ENCODE results near the gene CRIP2. TPM values are rescaled to one million over a fixed set of nuclear protein-coding genes. Genes with fewer than 3 reads are reported as not detected.

Gene CRIP2
- total RNA-seq, 4 donors from 2014 or later: 63.4 to 177 (median 122) TPM

- TF ChIP-seq, protein P1, sequence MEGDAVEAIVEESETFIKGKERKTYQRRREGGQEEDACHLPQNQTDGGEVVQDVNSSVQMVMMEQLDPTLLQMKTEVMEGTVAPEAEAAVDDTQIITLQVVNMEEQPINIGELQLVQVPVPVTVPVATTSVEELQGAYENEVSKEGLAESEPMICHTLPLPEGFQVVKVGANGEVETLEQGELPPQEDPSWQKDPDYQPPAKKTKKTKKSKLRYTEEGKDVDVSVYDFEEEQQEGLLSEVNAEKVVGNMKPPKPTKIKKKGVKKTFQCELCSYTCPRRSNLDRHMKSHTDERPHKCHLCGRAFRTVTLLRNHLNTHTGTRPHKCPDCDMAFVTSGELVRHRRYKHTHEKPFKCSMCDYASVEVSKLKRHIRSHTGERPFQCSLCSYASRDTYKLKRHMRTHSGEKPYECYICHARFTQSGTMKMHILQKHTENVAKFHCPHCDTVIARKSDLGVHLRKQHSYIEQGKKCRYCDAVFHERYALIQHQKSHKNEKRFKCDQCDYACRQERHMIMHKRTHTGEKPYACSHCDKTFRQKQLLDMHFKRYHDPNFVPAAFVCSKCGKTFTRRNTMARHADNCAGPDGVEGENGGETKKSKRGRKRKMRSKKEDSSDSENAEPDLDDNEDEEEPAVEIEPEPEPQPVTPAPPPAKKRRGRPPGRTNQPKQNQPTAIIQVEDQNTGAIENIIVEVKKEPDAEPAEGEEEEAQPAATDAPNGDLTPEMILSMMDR (IDR thresholded peaks at IDR 0.05): no peak
Measured at GRCh38 chr14:105460616-105461015, 14.0 kb upstream of the CRIP2 start.

GRCh38 chr14:105461903-105462302 is 12.7 kb upstream of the CRIP2 start:
- TF ChIP-seq, protein P1 (IDR thresholded peaks at IDR 0.05): no peak
- ATAC-seq (ENCODE audit: low FRiP score) (no peak), DNase-seq (ENCODE audit: low spot score) (no peak)

More at GRCh38 chr14:105460616-105461015, 14.0 kb upstream of the CRIP2 start:
- ATAC-seq (ENCODE audit: low FRiP score) (no peak), DNase-seq (ENCODE audit: low spot score) (no peak)

DNA sequence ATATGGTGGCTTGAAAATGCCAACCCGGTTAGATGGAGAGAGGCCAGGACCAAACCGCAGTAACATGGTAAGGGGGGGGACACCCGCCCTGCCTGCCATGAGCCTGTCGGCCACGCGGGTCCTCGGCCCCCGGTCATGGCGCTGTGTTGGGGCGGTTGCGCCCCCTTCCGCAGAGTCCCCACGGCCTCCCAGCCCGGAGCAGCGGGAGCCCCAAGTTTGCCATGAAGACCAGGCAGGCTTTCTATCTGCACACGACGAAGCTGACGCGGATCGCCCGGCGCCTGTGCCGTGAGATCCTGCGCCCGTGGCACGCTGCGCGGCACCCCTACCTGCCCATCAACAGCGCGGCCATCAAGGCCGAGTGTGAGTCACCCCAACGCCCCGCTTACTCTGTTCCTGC is 10.1 kb upstream of the CRIP2 start:
- DNase-seq (ENCODE audit: low spot score) (no peak), ATAC-seq (ENCODE audit: low FRiP score) (no peak)
- TF ChIP-seq, protein P1 (IDR thresholded peaks at IDR 0.05): no peak

DNA sequence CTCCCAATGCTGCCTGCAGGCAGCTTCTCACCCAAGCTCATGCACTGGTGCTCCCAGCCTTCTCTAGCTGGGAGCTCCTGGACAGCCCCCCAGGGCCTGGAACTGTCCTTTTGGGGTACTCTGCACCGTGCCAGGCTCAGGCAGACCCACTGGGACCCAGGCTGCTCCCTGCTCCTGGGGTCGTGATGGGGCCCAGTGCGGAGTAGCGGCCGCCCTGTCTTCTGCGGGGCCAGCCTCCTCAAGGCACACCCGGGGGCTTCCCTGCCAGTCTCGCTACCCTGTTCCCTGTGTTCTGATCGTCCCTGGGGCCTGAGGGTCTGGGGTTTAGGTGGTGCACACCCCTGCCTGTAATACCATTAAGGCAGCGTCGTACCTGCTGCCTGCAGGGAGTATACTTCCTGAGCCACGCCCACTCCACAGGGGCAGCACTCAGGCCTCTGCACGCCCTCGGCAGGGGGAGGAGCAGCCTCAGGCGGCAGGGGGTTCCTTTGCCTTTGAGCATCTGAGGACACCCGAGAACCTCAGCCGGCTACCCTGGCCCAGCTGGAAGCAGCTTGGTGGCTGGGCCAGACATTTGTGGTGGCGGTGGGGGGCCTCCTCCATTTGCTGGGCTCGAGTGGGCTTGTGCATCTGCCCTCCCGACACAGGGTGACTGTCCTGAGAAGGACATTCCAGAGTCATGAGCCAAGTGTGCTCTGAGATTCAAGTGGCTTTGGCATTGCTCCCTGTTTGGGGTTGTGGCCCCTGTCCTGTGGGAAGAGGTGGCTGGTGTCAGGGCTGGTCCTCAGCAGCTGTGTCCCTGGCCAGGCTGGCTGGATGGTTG is 9.2 kb upstream of the CRIP2 start:
- no peak for DNase-seq (ENCODE audit: low spot score)
- ATAC-seq (ENCODE audit: low FRiP score): no peak
- TF ChIP-seq, protein P1 (IDR thresholded peaks at IDR 0.05): no peak

DNA sequence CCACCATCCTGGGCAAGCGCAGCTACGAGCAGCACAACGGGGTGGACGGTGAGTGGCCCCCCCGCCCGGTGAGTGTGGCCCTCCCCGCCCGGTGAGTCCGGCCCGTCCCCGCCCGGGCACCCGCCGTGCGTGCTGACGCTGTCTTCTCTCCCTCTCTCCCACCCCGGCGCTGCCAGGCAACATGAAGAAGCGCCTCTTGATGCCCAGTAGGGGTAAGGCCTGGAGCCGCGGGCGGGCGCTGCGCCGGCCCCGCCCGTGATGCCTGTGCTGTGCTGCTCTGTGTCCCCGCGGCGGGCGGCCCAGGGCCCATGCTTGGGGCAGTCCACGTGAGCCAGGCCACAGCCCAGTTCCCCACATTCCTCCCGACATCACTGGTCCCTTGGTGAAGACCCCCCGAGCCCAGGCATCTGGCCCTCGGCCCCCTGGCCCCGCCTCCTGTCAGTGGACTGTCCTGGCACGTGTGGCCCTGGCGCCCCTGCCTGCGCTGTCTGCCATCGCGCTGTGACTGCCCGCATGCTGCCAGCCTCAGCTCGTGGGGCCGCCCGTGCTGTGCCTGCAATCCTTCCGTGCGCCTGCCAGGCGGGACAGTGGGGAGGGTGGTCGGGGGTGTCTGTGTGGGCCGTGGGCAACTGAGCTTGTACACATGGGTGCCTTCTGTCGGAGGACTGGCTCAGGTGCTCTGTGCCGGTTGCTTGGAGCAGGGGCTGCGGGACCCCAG is 7.9 kb upstream of the CRIP2 start:
- no peak for ATAC-seq (ENCODE audit: low FRiP score)
- TF ChIP-seq, protein P1 (IDR thresholded peaks at IDR 0.05): no peak
- no peak for DNase-seq (ENCODE audit: low spot score)

- TF ChIP-seq, protein P1 (IDR thresholded peaks at IDR 0.05): no peak
- ATAC-seq (ENCODE audit: low FRiP score): no peak
- DNase-seq (ENCODE audit: low spot score): no peak
Measured at GRCh38 chr14:105467249-105467941, 7.2 kb upstream of the CRIP2 start.
